ENCODE measurements around the gene PLPPR1. TPM values are rescaled to one million over a fixed set of nuclear protein-coding genes. Genes with fewer than 3 reads are reported as not detected.
A peak's percentile ranks its signal among the peaks of the same experiment; 100 is the strongest.

PLPPR1 gene
- total and polyA plus RNA-seq, 2 of the 13 experiments (the other 11 are each of a cell fraction or from before 2014, with no cell fraction given), result 16.0 to 84.7 TPM

DNA sequence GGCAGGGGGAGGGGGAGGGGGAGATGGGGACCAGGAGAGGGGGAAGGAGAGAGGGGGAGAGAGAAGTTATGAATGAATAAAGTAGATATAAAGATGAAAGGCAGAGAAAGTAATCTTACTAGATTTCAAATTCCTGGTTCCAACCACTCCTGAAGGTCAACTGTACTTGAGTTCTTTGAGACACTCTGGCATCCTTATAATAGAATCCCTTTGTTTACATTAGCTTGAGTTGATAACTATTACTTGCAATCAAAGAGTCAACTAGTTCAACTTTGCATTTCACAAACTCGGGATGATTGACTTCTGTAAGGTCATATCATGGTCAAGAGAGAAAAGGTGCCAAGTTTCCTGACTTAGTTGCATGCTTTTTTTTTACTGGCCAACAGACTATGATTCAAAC lies 314.1 kb downstream of the PLPPR1 start:
- Histone ChIP-seq H2AFZ (ENCODE audit: low read length) (no peak overlapping the region), H3K9ac (ENCODE audit: insufficient read depth, low read depth, low read length) (no peak overlapping the region), H3K9me3 (ENCODE audit: low read length) (no peaks in the 10 kb centered on the region), H3K27me3 (ENCODE audit: control insufficient read depth in 1 of 2, insufficient read depth in 2 of 2, low read length in 2 of 2) (no peaks in the 10 kb centered on the region), H3K4me1 (ENCODE audit: insufficient read depth, low read length) (peaks cover 5% of the 10 kb centered on the region), H3K36me3 (replicated peaks in 1 of 2; ENCODE audit: control insufficient read depth in 1 of 2, insufficient read depth in 2 of 2, low read length in 2 of 2) (no peaks in the 10 kb centered on the region), H3K79me2 (ENCODE audit: insufficient read depth, low read length) (no peaks in the 10 kb centered on the region), H3K4me3 (replicated peaks in 1 of 3; ENCODE audit: insufficient read depth in 1 of 3, low read depth in 2 of 3, low read length in 3 of 3) (no peak overlapping the region), H3K4me2 (ENCODE audit: low read depth, low read length) (no peak overlapping the region), H4K20me1 (ENCODE audit: insufficient read depth, low read length) (no peaks in the 10 kb centered on the region), H3K27ac (ENCODE audit: extremely low read length, insufficient read depth, low read length) (no peak overlapping the region)
- ChIA-PET CTCF (ENCODE audit: low intra/inter-chr PET ratio, low total read pairs) (no interaction called here), POLR2A (no interaction called here)
- FAIRE-seq (no peak), ATAC-seq (no peak), DNase-seq (ENCODE audit: low spot score) (no peak)
- in situ Hi-C loops (cut with HindIII; ENCODE audit: extremely low pct_ligation_motif_present, low pct_unique_long_range_greater_than_20kb), result no loop called here
- no TSS peak for BruUV-seq (replicated peaks)
- 53% methylated on average over 1 of the region's 1 CpG for WGBS (ENCODE audit: low lambda C conversion rate)
- TF ChIP-seq PCBP1 (IDR thresholded peaks at IDR 0.05; ENCODE audit: borderline replicate concordance, low read depth, low read length) (peak; percentile 98), HNRNPK (IDR thresholded peaks at IDR 0.05; ENCODE audit: low read depth, low read length, poor library complexity, severe bottlenecking) (peak; percentile 100), ATRX (CRISPR knock-in tag; IDR thresholded peaks at IDR 0.05; ENCODE audit: borderline replicate concordance) (no peak)
- intact Hi-C loops (cut with micrococcal nuclease; ENCODE audit: unreplicated experiment), result no loop called here

DNA sequence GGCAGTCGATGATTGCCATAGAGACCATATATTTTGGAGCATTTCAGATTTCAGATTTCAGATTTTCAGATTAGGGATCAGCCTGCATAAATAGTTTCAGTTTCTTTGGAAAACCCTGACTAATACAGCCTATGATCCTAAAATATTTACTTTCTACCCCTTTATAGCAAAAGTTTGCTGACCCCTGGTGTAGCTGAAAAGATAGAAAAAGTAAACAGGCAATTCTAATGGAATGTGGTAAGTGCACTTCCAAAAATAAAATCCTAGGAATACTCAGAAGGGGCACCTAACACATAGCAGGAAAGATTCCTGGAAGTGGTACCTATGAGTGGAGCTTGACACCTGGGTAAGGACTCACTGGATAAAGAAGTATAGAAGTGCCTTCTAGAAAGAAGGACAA lies 321.8 kb downstream of the PLPPR1 start:
- Histone ChIP-seq H2AFZ (ENCODE audit: low read length) (no peak overlapping the region), H4K20me1 (ENCODE audit: insufficient read depth, low read length) (no peaks in the 10 kb centered on the region), H3K79me2 (ENCODE audit: insufficient read depth, low read length) (no peaks in the 10 kb centered on the region), H3K27me3 (ENCODE audit: control insufficient read depth in 1 of 2, insufficient read depth in 2 of 2, low read length in 2 of 2) (no peaks in the 10 kb centered on the region), H3K9me3 (ENCODE audit: low read length) (no peaks in the 10 kb centered on the region), H3K27ac (ENCODE audit: extremely low read length, insufficient read depth, low read length) (peak overlapping the region; percentile 48), H3K9ac (ENCODE audit: insufficient read depth, low read depth, low read length) (no peak overlapping the region), H3K4me1 (ENCODE audit: insufficient read depth, low read length) (peaks cover 76% of the 10 kb centered on the region), H3K36me3 (replicated peaks in 1 of 2; ENCODE audit: control insufficient read depth in 1 of 2, insufficient read depth in 2 of 2, low read length in 2 of 2) (no peaks in the 10 kb centered on the region), H3K4me2 (ENCODE audit: low read depth, low read length) (peak overlapping the region; percentile 27), H3K4me3 (replicated peaks in 1 of 3; ENCODE audit: insufficient read depth in 1 of 3, low read depth in 2 of 3, low read length in 3 of 3) (no peak overlapping the region)
- ChIA-PET CTCF (ENCODE audit: low intra/inter-chr PET ratio, low total read pairs) (no interaction called here), POLR2A (interaction anchor here (1.6 to 2.5 kb wide), 4 partner anchors 16 to 48 kb away, joined by 4 to 23 read pairs (median 6); partner anchors contain the start of genes MRPL50 and ZNF189)
- DNase-seq (ENCODE audit: low spot score) (peak; percentile 65), FAIRE-seq (no peak), ATAC-seq (no peak)
- no TSS peak for BruUV-seq (replicated peaks)
- intact Hi-C loops (cut with micrococcal nuclease; ENCODE audit: unreplicated experiment) (no loop called here), in situ Hi-C loops (cut with HindIII; ENCODE audit: extremely low pct_ligation_motif_present, low pct_unique_long_range_greater_than_20kb) (no loop called here)
- WGBS (ENCODE audit: low lambda C conversion rate), result 25% methylated on average over 1 of the region's 1 CpG
- TF ChIP-seq NR2F2 (IDR thresholded peaks at IDR 0.05; ENCODE audit: borderline replicate concordance, low read depth) (peak; percentile 60; the same call in 1 of the 2 replicates), RARA (CRISPR knock-in tag; IDR thresholded peaks at IDR 0.05) (peak; percentile 56; the same call in 1 of the 2 replicates), TEAD3 (CRISPR knock-in tag; optimal IDR thresholded peaks at IDR 0.05; ENCODE audit: borderline replicate concordance) (peak; percentile 31), ZNF678 (CRISPR knock-in tag; IDR thresholded peaks at IDR 0.05) (no peak), SOX13 (IDR thresholded peaks at IDR 0.05) (no peak), SOX13 (CRISPR knock-in tag; conservative IDR thresholded peaks at IDR 0.05 in 1 of 2, IDR thresholded peaks at IDR 0.05 in 1 of 2) (peak in 1 of 2 experiments; percentile 65; a peak in 2 of 4 replicates), ESRRA (CRISPR knock-in tag; IDR thresholded peaks at IDR 0.05; ENCODE audit: low read depth) (no peak), ZFP82 (CRISPR knock-in tag; IDR thresholded peaks at IDR 0.05; ENCODE audit: borderline replicate concordance) (peak; percentile 61; the same call in 1 of the 2 replicates), ZNF329 (CRISPR knock-in tag; IDR thresholded peaks at IDR 0.05; ENCODE audit: low read depth) (no peak), ZNF652 (CRISPR knock-in tag; IDR thresholded peaks at IDR 0.05; ENCODE audit: borderline replicate concordance, low read depth) (peak; percentile 7; the same call in 1 of the 2 replicates)
- TF ChIP-seq, protein P1, sequence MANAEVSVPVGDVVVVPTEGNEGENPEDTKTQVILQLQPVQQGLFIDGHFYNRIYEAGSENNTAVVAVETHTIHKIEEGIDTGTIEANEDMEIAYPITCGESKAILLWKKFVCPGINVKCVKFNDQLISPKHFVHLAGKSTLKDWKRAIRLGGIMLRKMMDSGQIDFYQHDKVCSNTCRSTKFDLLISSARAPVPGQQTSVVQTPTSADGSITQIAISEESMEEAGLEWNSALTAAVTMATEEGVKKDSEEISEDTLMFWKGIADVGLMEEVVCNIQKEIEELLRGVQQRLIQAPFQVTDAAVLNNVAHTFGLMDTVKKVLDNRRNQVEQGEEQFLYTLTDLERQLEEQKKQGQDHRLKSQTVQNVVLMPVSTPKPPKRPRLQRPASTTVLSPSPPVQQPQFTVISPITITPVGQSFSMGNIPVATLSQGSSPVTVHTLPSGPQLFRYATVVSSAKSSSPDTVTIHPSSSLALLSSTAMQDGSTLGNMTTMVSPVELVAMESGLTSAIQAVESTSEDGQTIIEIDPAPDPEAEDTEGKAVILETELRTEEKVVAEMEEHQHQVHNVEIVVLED (CRISPR knock-in tag; IDR thresholded peaks at IDR 0.05; ENCODE audit: borderline replicate concordance), result 0 out of 2 replicates have a peak, but pooled peaks have one; percentile 29
- TF ChIP-seq, protein P2, sequence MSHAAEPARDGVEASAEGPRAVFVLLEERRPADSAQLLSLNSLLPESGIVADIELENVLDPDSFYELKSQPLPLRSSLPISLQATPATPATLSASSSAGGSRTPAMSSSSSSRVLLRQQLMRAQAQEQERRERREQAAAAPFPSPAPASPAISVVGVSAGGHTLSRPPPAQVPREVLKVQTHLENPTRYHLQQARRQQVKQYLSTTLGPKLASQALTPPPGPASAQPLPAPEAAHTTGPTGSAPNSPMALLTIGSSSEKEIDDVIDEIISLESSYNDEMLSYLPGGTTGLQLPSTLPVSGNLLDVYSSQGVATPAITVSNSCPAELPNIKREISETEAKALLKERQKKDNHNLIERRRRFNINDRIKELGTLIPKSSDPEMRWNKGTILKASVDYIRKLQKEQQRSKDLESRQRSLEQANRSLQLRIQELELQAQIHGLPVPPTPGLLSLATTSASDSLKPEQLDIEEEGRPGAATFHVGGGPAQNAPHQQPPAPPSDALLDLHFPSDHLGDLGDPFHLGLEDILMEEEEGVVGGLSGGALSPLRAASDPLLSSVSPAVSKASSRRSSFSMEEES (CRISPR knock-in tag; IDR thresholded peaks at IDR 0.05), result peak; percentile 14; the same call in 1 of the 2 replicates
